DND-41 (cell line): ENCODE measurements around the gene RBMY1B.
"Not testable (repeated sequence)": the region's sequence is repeated elsewhere in the genome, so short reads cannot be mapped to it uniquely, and the experiment has no call there.

ENCODE experiments used
- ATAC-seq: fragments of 200-7000 bp; cut with Tn5 transposase; 3 replicates; pipeline ENCODE4 v1.9.1; 2021; ENCODE audit warnings: low read depth; ENCODE audit not compliant: insufficient read depth
- DNase-seq: peaks from one replicate; pipeline ENCODE4 v3.0.0-alpha.2; 2020
- H2AFZ ChIP-seq: 2 replicates; pipeline ENCODE4 v1.6.0; 2012; ENCODE audit warnings: low read depth, low read length
- H3K27ac ChIP-seq: 2 replicates; pipeline ENCODE4 v1.5.1; 2012; ENCODE audit warnings: low read length, inconsistent platforms
- H3K27me3 ChIP-seq: fragments of 200-600 bp; sonication (generic); 2 replicates; pipeline ENCODE4 v1.6.0; 2012; ENCODE audit warnings: low read length, mild to moderate bottlenecking, inconsistent platforms; ENCODE audit not compliant: insufficient read depth, poor library complexity
- H3K36me3 ChIP-seq: 2 replicates; pipeline ENCODE4 v1.5.1; 2012; ENCODE audit warnings: low read length, inconsistent platforms; ENCODE audit not compliant: insufficient read depth
- H3K4me1 ChIP-seq: 2 replicates; pipeline ENCODE4 v1.5.1; 2012; ENCODE audit warnings: mild to moderate bottlenecking, low read length; ENCODE audit not compliant: insufficient read depth
- H3K4me2 ChIP-seq: 2 replicates; pipeline ENCODE4 v1.6.0; 2012; ENCODE audit warnings: mild to moderate bottlenecking, moderate library complexity, low read length, inconsistent platforms; ENCODE audit not compliant: insufficient read depth
- H3K4me3 ChIP-seq, 2 experiments: fragments of 200-600 bp in 1 of 2; shearing (Covaris generic) in 1 of 2; 2 replicates each; pipeline ENCODE4 v1.5.1; 2012 to 2016; ENCODE audit warnings: inconsistent platforms in 2 of 2, low read length in 2 of 2, mild to moderate bottlenecking in 2 of 2, low read depth in 1 of 2, moderate library complexity in 1 of 2
- H3K79me2 ChIP-seq: 2 replicates; pipeline ENCODE4 v1.6.0; 2012; ENCODE audit warnings: low read length, inconsistent platforms; ENCODE audit not compliant: insufficient read depth
- H3K9ac ChIP-seq: 2 replicates; pipeline ENCODE4 v1.6.0; 2012; ENCODE audit warnings: low read depth, mild to moderate bottlenecking, inconsistent platforms, low read length, moderate library complexity
- H3K9me3 ChIP-seq: 2 replicates; pipeline ENCODE4 v1.5.1; 2012; ENCODE audit warnings: low read length, moderate library complexity, mild to moderate bottlenecking, inconsistent platforms; ENCODE audit not compliant: insufficient read depth, severe bottlenecking
- H4K20me1 ChIP-seq: 2 replicates; pipeline ENCODE4 v1.6.0; 2012; ENCODE audit warnings: low read length; ENCODE audit not compliant: insufficient read depth
- EZH2 ChIP-seq: IDR thresholded peaks from 3 replicates; pipeline ENCODE4 v1.6.1; 2012; ENCODE audit warnings: borderline replicate concordance, low read depth, mild to moderate bottlenecking, moderate library complexity, low read length, inconsistent platforms; ENCODE audit not compliant: severe bottlenecking
- TF ChIP-seq, protein P1 (sequence below): IDR thresholded peaks from 2 replicates; pipeline ENCODE4 v1.5.1; 2012; ENCODE audit warnings: borderline replicate concordance, low read length, moderate library complexity, mild to moderate bottlenecking; ENCODE audit not compliant: poor library complexity, severe bottlenecking; ENCODE audit errors: extremely low read depth

RBMY1B gene

GRCh38 chrY:21511038-21511437, at the start of gene RBMY1B:
TSS of gene RBMY1B (plus strand) at chrY:21511338. CDS start at chrY:21513351, 2,013 bp downstream.
- not testable (repeated sequence) for H3K9ac ChIP-seq, H4K20me1 ChIP-seq, H3K36me3 ChIP-seq, H2AFZ ChIP-seq, H3K4me3 ChIP-seq, H3K27me3 ChIP-seq, H3K27ac ChIP-seq, H3K79me2 ChIP-seq, DNase-seq, H3K4me2 ChIP-seq, H3K4me1 ChIP-seq, H3K9me3 ChIP-seq, ATAC-seq

GRCh38 chrY:21462915-21463314, 48.2 kb upstream of the RBMY1B start:
- H3K4me2 ChIP-seq, H3K27ac ChIP-seq, H3K9me3 ChIP-seq, ATAC-seq, H4K20me1 ChIP-seq, H3K9ac ChIP-seq, H3K27me3 ChIP-seq, DNase-seq, H3K36me3 ChIP-seq, H3K79me2 ChIP-seq, H3K4me1 ChIP-seq, H2AFZ ChIP-seq, H3K4me3 ChIP-seq: not testable (repeated sequence)

DNA sequence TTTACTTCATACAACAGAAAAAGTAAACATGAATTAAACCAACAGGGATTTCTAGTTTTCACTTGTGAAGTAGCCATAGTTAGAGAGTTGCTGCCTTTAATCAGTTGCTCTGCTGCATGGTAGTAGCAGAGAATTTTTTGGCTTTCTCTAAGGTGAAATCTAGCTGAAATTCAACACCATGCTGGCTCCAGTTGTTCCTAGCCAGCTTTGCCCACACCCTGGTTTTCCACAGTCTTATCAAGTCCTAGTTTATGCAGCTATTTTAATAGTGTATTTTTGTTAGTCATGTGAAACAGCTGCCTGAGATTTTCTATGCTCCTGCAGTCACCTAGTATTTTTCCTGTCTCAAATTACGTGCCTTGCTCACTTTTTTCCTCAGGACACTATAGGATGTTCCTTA, 28.2 kb upstream of the RBMY1B start:
- no peak overlapping the region for H2AFZ ChIP-seq
- H3K9ac ChIP-seq: no peak overlapping the region
- H3K27me3 ChIP-seq: no peaks in the 10 kb centered on the region
- no peaks in the 10 kb centered on the region for H3K9me3 ChIP-seq
- H3K27ac ChIP-seq: no peak overlapping the region
- H3K36me3 ChIP-seq: no peaks in the 10 kb centered on the region
- H3K4me1 ChIP-seq: no peaks in the 10 kb centered on the region
- TF ChIP-seq, protein P1, sequence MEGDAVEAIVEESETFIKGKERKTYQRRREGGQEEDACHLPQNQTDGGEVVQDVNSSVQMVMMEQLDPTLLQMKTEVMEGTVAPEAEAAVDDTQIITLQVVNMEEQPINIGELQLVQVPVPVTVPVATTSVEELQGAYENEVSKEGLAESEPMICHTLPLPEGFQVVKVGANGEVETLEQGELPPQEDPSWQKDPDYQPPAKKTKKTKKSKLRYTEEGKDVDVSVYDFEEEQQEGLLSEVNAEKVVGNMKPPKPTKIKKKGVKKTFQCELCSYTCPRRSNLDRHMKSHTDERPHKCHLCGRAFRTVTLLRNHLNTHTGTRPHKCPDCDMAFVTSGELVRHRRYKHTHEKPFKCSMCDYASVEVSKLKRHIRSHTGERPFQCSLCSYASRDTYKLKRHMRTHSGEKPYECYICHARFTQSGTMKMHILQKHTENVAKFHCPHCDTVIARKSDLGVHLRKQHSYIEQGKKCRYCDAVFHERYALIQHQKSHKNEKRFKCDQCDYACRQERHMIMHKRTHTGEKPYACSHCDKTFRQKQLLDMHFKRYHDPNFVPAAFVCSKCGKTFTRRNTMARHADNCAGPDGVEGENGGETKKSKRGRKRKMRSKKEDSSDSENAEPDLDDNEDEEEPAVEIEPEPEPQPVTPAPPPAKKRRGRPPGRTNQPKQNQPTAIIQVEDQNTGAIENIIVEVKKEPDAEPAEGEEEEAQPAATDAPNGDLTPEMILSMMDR: no peak
- TF ChIP-seq EZH2: no peak
- H3K4me3 ChIP-seq: no peak overlapping the region
- no peak overlapping the region for H3K4me2 ChIP-seq
- no peaks in the 10 kb centered on the region for H4K20me1 ChIP-seq
- ATAC-seq (no peak), DNase-seq (no peak)
- H3K79me2 ChIP-seq: no peaks in the 10 kb centered on the region

- H3K36me3 ChIP-seq, H3K4me1 ChIP-seq, H2AFZ ChIP-seq, H3K79me2 ChIP-seq, H3K9me3 ChIP-seq, H3K9ac ChIP-seq, H3K4me3 ChIP-seq, H4K20me1 ChIP-seq, H3K27ac ChIP-seq, H3K4me2 ChIP-seq, ATAC-seq, DNase-seq, H3K27me3 ChIP-seq: not testable (repeated sequence)
Observed at GRCh38 chrY:21534579-21534978, 23.4 kb downstream of the RBMY1B start, which contains the start of gene RBMY1A1. TSS of gene RBMY1A1 (plus strand) at chrY:21534879. CDS start at chrY:21536892, 2,013 bp downstream.

DNA sequence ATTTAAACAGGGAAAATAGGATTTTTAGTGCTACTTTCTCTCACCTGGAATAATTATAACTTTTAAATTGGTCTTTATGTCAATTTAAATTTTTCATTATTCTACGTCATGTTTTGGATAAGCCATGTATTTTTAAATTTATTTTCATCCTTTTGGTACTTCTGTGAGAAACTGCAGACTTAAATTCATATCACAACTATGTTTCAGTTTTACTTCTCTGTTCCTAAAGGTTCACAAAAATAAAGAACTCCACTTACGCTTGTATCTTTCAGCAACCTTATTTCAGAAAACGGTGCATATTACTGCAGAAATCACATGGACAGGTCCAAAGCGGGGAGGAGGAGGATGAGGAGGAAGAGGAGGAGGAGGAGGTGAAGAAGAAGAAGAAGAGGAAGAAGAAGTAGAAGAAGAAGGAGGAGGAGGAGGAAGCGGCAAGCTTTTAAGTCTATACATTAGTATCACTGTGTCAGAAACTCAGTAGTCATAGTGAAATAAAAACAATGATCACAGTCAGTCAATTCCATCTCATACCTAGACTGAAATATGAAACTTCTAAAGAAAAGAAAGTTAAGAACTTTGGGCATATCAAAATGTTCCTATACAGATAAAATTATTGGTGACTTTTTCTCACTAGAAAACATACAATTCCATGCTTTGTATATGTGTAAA, 48.3 kb downstream of the RBMY1B start:
- H2AFZ ChIP-seq, DNase-seq, H3K79me2 ChIP-seq, H3K4me2 ChIP-seq, H3K27me3 ChIP-seq, H4K20me1 ChIP-seq, ATAC-seq, H3K36me3 ChIP-seq, H3K9ac ChIP-seq, H3K4me1 ChIP-seq, H3K4me3 ChIP-seq, H3K27ac ChIP-seq, H3K9me3 ChIP-seq: not testable (repeated sequence)
